Measurements from ENCODE around the gene TNNI3K.
A peak's percentile ranks its signal among the peaks of the same experiment; 100 is the strongest.

The TNNI3K gene

DNA sequence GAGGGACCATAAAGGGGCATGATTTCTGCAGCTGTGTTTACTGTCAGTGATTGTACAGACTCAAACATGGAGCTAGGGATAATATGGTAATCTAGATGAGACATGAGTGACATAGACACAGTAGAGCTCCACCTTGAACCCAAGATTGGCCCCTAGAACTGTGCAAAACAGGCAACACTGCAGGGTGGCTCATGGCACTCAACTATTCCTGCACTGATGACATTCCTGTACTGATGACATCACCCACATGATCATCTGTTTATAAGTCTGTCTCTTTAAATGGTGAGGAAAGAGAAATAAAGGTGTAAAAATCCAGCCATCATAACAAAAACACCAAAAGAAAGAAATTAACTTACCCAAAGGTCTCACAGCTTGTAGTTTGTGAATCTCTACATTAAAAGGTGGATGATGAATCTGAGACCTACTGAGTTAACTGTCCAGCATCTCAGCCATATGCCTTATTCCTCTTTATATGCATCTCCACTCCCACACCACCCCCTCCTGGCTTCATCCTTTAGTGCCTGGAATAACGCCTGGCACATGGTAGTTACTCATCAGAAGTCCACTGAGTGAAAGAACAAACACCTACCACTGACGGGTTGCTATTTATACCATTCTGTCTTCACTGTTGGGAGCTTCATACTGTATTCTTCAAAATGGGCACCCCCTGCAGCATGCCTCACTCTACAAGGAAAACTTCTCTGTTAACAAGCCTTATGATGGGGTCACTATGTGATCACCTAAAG is 277.2 kb downstream of the TNNI3K start, which contains the start of gene LRRC53:
Gene LRRC53, minus strand, starts transcription at position 442 of the 746 bp plus-strand sequence. CDS start 29,262 bp downstream, outside the sequence.
- Histone ChIP-seq H3K9me3 (ENCODE audit: control insufficient read depth, insufficient read depth, low read length) (no peaks in the 10 kb centered on the region), H3K27me3 (ENCODE audit: control insufficient read depth, insufficient read depth, low read length) (no peaks in the 10 kb centered on the region), H3K36me3 (ENCODE audit: control insufficient read depth, insufficient read depth, low read length) (no peaks in the 10 kb centered on the region), H3K4me1 (ENCODE audit: control insufficient read depth, insufficient read depth, low read length) (no peaks in the 10 kb centered on the region; the same call in 1 of the 2 replicates), H3K4me3 (ENCODE audit: low read length) (no peak within 1 kb of the TSS), H3K27ac (ENCODE audit: low read length) (no peak within 1 kb of the TSS)
- no peak for DNase-seq (ENCODE audit: low read depth, low spot score)
- no CpG with 5 or more reads among the region's 2 CpGs for WGBS (ENCODE audit: insufficient coverage, insufficient read length)

DNA sequence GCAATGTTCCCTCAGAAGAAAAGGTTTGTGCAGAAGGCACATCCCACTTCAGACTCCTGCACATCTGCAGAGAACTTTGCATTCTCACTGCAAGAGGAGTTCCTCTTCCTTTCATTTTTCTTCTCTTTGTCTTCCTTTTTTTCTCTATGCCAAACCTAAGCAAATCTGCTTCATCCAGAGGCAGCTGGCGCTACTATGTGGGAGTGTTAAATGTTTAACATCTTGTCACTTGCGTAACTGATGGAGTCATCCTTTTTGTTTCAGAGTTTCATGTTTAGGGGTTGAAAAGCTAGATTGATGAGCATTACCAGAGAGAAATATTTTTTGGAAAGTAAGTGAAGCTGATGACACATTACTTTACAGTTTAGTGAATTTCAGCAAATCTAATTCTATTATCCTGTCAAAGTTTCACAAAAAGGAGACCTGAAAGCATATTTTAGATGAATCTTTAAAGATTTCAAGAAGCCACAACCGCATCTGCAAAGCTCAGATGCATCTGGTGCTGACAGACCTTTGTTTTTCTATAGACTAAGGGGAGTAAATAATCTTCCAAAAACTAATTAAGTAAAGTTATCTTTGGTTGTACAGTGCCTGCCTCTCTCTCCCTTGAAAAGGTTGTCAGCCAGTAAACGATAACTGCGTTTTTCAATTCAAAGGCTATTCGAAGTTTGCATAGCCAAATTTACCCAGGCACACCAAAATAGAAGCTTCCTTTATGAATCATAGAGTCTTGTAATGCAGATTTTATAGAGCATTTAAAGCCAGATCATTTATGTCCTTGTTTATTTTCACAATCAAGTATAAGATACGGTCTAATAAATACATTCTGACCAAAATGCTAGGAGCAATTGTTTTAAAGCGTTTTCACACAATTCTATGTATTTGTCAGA is 278.5 kb downstream of the TNNI3K start:
- H3K9me3 ChIP-seq (ENCODE audit: control insufficient read depth, insufficient read depth, low read length), result no peaks in the 10 kb centered on the region
- H3K27me3 ChIP-seq (ENCODE audit: control insufficient read depth, insufficient read depth, low read length), result no peaks in the 10 kb centered on the region
- no peak overlapping the region for H3K4me3 ChIP-seq (ENCODE audit: low read length)
- no peak for DNase-seq (ENCODE audit: low read depth, low spot score)
- H3K36me3 ChIP-seq (ENCODE audit: control insufficient read depth, insufficient read depth, low read length), result no peaks in the 10 kb centered on the region
- WGBS (ENCODE audit: insufficient coverage, insufficient read length), result no CpG with 5 or more reads among the region's 8 CpGs
- H3K27ac ChIP-seq (ENCODE audit: low read length), result no peak overlapping the region
- no peaks in the 10 kb centered on the region; the same call in 1 of the 2 replicates for H3K4me1 ChIP-seq (ENCODE audit: control insufficient read depth, insufficient read depth, low read length)

DNA sequence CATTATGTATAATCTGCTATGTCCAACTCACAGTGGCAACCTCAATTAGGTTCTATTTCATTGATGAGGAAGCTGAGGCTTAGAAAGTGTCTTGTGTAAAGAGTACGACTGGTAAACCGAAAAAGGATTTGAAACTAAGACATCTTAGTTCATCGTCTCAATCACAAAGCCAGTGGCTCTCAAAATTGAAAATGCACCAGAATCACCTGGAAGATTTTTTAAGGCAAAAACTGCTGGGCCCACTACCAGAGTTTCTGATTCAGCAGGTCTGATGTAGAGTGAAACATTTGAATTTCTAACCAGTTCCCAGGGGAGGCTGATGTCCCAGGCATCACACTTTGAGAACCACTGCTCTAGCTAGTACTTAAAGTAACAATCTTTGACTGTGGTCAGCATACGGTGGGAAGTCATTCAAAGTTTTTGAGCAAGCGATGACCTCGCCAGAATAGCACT is 282.4 kb downstream of the TNNI3K start:
- Histone ChIP-seq H3K27me3 (ENCODE audit: control insufficient read depth, insufficient read depth, low read length) (no peaks in the 10 kb centered on the region), H3K4me3 (ENCODE audit: low read length) (no peak overlapping the region), H3K4me1 (ENCODE audit: control insufficient read depth, insufficient read depth, low read length) (no peaks in the 10 kb centered on the region; the same call in 1 of the 2 replicates), H3K9me3 (ENCODE audit: control insufficient read depth, insufficient read depth, low read length) (no peaks in the 10 kb centered on the region), H3K36me3 (ENCODE audit: control insufficient read depth, insufficient read depth, low read length) (no peaks in the 10 kb centered on the region), H3K27ac (ENCODE audit: low read length) (no peak overlapping the region)
- no CpG with 5 or more reads among the region's 6 CpGs for WGBS (ENCODE audit: insufficient coverage, insufficient read length)
- no peak for DNase-seq (ENCODE audit: low read depth, low spot score)

DNA sequence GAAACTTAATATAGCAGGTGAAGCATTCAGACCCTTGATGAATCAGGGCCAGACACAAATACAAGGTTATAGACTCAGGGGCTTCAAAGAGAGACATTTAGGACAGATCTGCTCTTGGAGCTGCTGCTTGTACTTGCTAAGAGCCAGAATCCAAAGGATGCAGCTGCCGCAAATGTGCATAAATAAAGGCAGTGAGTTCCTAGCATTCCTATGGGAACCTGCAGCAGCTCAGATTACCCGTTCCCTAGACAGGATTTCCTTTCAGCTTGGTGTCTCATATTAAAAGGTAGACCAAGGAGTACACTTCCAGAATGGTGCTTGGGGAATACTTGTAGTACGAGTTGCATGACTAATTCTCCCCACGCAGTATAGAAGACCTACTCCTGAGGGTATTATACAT is 287.0 kb downstream of the TNNI3K start:
- Histone ChIP-seq H3K36me3 (ENCODE audit: control insufficient read depth, insufficient read depth, low read length) (no peaks in the 10 kb centered on the region), H3K4me3 (ENCODE audit: low read length) (no peak overlapping the region), H3K9me3 (ENCODE audit: control insufficient read depth, insufficient read depth, low read length) (no peaks in the 10 kb centered on the region), H3K27ac (ENCODE audit: low read length) (no peak overlapping the region), H3K4me1 (ENCODE audit: control insufficient read depth, insufficient read depth, low read length) (peaks cover 2% of the 10 kb centered on the region; the same call in 1 of the 2 replicates), H3K27me3 (ENCODE audit: control insufficient read depth, insufficient read depth, low read length) (no peaks in the 10 kb centered on the region)
- WGBS (ENCODE audit: insufficient coverage, insufficient read length), result no CpG with 5 or more reads among the region's 4 CpGs
- peak; percentile 74 for DNase-seq (ENCODE audit: low read depth, low spot score)

DNA sequence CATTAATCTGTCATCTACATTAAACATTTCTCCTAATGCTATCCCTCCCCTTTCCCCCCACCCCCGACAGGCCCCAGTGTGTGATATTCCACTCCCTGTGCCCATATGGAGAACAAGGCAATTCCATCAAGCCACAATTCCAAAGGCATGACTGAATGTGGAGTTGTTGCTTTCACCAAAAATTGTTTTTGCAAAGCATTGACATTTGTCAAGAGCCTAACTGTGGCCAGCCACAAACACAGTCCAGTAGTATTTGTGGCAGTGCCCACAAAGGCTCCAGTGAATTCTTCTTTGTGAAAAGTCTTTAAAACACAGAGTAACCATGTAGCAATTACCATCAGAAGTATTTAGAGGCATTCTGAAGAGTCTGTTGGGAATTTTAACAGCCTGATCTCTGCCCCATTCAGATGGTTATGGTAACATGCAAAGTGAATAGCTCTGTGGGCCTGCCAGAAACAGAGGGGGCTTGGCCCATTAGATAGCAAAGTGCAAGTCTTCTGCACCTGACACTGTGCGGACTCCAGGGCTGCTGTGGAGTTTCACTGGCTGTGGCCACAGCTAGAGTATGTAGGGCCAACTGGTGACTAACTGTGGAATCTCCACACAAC is 288.8 kb downstream of the TNNI3K start:
- Histone ChIP-seq H3K9me3 (ENCODE audit: control insufficient read depth, insufficient read depth, low read length) (no peaks in the 10 kb centered on the region), H3K27me3 (ENCODE audit: control insufficient read depth, insufficient read depth, low read length) (no peaks in the 10 kb centered on the region), H3K36me3 (ENCODE audit: control insufficient read depth, insufficient read depth, low read length) (no peaks in the 10 kb centered on the region), H3K4me3 (ENCODE audit: low read length) (no peak overlapping the region), H3K27ac (ENCODE audit: low read length) (no peak overlapping the region), H3K4me1 (ENCODE audit: control insufficient read depth, insufficient read depth, low read length) (peaks cover 2% of the 10 kb centered on the region; the same call in 1 of the 2 replicates)
- no CpG with 5 or more reads among the region's 2 CpGs for WGBS (ENCODE audit: insufficient coverage, insufficient read length)
- no peak for DNase-seq (ENCODE audit: low read depth, low spot score)

DNA sequence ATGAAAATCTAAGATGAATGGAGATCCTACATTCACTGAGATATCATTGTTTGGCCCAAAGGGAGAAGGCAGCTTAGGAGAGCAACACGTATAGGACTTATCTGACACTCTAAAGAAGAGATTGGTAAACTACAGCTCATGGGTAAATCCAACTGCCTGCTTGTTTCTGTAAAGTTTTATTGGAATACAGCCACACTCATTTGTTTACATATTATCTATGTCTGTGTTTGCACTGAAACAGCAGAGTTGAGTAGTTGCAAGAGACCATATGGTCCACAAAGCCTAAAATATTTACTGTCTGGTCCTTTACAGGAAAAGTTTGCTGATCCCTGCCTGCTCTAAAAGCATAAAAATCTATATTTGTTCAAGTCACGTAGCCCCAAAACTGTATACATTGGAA is 291.5 kb downstream of the TNNI3K start:
- Histone ChIP-seq H3K4me3 (ENCODE audit: low read length) (no peak overlapping the region), H3K27ac (ENCODE audit: low read length) (no peak overlapping the region), H3K27me3 (ENCODE audit: control insufficient read depth, insufficient read depth, low read length) (no peaks in the 10 kb centered on the region), H3K36me3 (ENCODE audit: control insufficient read depth, insufficient read depth, low read length) (no peaks in the 10 kb centered on the region), H3K9me3 (ENCODE audit: control insufficient read depth, insufficient read depth, low read length) (no peaks in the 10 kb centered on the region), H3K4me1 (ENCODE audit: control insufficient read depth, insufficient read depth, low read length) (peaks cover 2% of the 10 kb centered on the region; the same call in 1 of the 2 replicates)
- DNase-seq (ENCODE audit: low read depth, low spot score), result no peak
- WGBS (ENCODE audit: insufficient coverage, insufficient read length), result no CpG with 5 or more reads among the region's 2 CpGs

DNA sequence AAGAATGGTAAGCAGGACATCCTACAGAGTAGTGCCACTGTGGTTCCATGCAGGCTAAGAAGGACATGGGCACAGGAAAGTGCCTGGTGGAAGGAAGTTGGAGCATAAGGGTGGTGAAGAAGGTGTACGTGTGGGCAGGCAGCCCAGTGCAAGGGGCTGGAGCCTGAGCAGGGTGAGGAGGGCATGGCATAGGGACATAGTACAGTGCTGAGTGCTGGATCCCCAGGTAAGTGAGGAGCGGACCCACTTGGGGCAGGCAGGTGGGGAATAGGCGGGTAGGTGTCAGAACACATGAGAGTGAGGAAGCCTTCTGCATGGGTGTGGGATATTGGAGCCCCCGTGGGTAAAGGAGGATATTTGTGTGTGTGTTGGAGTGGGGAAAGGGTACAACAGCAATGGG is 292.9 kb downstream of the TNNI3K start:
- H3K36me3 ChIP-seq (ENCODE audit: control insufficient read depth, insufficient read depth, low read length), result no peaks in the 10 kb centered on the region
- WGBS (ENCODE audit: insufficient coverage, insufficient read length), result no CpG with 5 or more reads among the region's 4 CpGs
- no peak overlapping the region for H3K4me3 ChIP-seq (ENCODE audit: low read length)
- no peak for DNase-seq (ENCODE audit: low read depth, low spot score)
- no peak overlapping the region for H3K27ac ChIP-seq (ENCODE audit: low read length)
- H3K9me3 ChIP-seq (ENCODE audit: control insufficient read depth, insufficient read depth, low read length), result no peaks in the 10 kb centered on the region
- H3K27me3 ChIP-seq (ENCODE audit: control insufficient read depth, insufficient read depth, low read length), result no peaks in the 10 kb centered on the region
- no peaks in the 10 kb centered on the region for H3K4me1 ChIP-seq (ENCODE audit: control insufficient read depth, insufficient read depth, low read length)

DNA sequence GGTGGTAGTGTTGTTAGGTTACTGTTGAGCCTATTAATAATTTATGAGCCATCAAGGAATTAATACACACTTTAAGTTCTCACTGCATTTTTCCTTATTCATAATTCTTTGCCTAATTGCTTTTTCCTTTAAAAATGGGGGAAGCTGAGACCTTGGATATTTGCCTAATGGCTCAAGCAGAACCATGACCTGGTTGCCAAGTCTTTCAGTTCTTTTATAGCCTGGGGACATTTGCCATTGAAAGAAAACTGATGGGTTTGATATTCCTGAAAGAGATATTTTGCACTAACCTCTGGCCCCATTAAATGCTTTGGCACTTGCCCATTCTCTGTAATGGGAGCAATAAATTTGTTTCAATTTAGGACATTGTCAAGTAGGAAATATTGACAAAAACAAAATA is 295.7 kb downstream of the TNNI3K start:
- Histone ChIP-seq H3K27me3 (ENCODE audit: control insufficient read depth, insufficient read depth, low read length) (no peaks in the 10 kb centered on the region), H3K27ac (ENCODE audit: low read length) (no peak overlapping the region), H3K4me1 (ENCODE audit: control insufficient read depth, insufficient read depth, low read length) (no peaks in the 10 kb centered on the region), H3K9me3 (ENCODE audit: control insufficient read depth, insufficient read depth, low read length) (no peaks in the 10 kb centered on the region), H3K4me3 (ENCODE audit: low read length) (no peak overlapping the region), H3K36me3 (ENCODE audit: control insufficient read depth, insufficient read depth, low read length) (no peaks in the 10 kb centered on the region)
- DNase-seq (ENCODE audit: low read depth, low spot score), result no peak

DNA sequence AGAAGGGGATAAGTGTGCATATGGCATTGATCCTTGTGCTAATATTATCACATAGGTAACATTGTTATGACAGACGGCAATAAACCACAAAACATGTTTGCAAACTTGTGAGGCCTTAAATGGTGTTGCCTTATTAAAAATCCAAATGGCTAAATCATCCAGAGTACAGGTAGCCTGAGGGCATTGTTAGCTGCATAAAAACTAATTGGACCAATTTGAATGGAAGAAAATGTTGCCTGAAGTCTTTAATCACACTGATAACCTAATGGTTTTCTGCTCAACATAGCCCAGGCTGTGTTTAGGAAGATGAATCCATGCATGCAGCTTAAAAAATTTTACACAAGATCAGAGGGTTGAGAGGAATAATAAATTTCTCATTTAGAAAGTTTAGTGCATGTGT is 296.6 kb downstream of the TNNI3K start:
- Histone ChIP-seq H3K4me1 (ENCODE audit: control insufficient read depth, insufficient read depth, low read length) (no peaks in the 10 kb centered on the region), H3K9me3 (ENCODE audit: control insufficient read depth, insufficient read depth, low read length) (no peaks in the 10 kb centered on the region), H3K27ac (ENCODE audit: low read length) (no peak overlapping the region), H3K36me3 (ENCODE audit: control insufficient read depth, insufficient read depth, low read length) (no peaks in the 10 kb centered on the region), H3K27me3 (ENCODE audit: control insufficient read depth, insufficient read depth, low read length) (no peaks in the 10 kb centered on the region), H3K4me3 (ENCODE audit: low read length) (no peak overlapping the region)
- no peak for DNase-seq (ENCODE audit: low read depth, low spot score)
- no CpG with 5 or more reads among the region's 1 CpG for WGBS (ENCODE audit: insufficient coverage, insufficient read length)

DNA sequence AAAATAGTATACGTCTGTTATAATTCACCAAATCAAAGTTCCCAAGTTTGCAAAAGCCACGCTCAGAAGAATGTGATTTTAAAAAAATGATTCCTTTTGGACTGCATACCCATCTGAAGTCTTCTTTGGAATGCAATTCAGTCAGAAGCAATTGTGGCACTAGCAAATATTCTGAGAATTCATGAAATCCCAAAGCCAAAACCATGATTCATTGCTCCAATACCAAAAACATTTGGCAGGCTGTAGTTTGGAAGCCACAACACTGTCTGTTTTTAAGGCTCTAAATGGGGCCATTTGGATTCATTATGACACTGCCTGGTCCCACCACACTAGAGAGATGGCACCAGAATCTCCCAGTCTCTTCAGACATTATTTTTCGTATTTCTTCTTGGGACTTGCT is 299.1 kb downstream of the TNNI3K start:
- no peak for DNase-seq (ENCODE audit: low read depth, low spot score)
- Histone ChIP-seq H3K36me3 (ENCODE audit: control insufficient read depth, insufficient read depth, low read length) (no peaks in the 10 kb centered on the region), H3K4me3 (ENCODE audit: low read length) (no peak overlapping the region), H3K9me3 (ENCODE audit: control insufficient read depth, insufficient read depth, low read length) (no peaks in the 10 kb centered on the region), H3K27ac (ENCODE audit: low read length) (no peak overlapping the region), H3K27me3 (ENCODE audit: control insufficient read depth, insufficient read depth, low read length) (no peaks in the 10 kb centered on the region), H3K4me1 (ENCODE audit: control insufficient read depth, insufficient read depth, low read length) (no peaks in the 10 kb centered on the region)
- no CpG with 5 or more reads among the region's 3 CpGs for WGBS (ENCODE audit: insufficient coverage, insufficient read length)
